OCI-LY3 (cell line): ENCODE data around the gene TCTN2.

Source experiments
- CTCF ChIP-seq: fragments of 200-600, 300-600 bp; sonication (generic); IDR thresholded peaks from 2 replicates; pipeline ENCODE4 v1.5.1; 2014; ENCODE audit warnings: antibody characterized with exemption, low read length, low read depth
- EZH2phosphoT487 ChIP-seq: fragments of 200-600 bp; shearing (Covaris generic); IDR thresholded peaks from 2 replicates; pipeline ENCODE4 v1.6.1; 2018; ENCODE audit warnings: antibody characterized with exemption, mixed run types, low read depth

- no peak for TF ChIP-seq CTCF
- no peak for TF ChIP-seq EZH2phosphoT487
Observed at GRCh38 chr12:123713823-123714585, 43.1 kb downstream of the TCTN2 start.
